ENCODE measurements around the gene STON2.

- TF ChIP-seq ZFP30 (CRISPR knock-in tag; IDR thresholded peaks at IDR 0.05) (no peak), ARNTL (CRISPR knock-in tag; IDR thresholded peaks at IDR 0.05; ENCODE audit: borderline replicate concordance, low read depth) (no peak), TCF4 (CRISPR knock-in tag; IDR thresholded peaks at IDR 0.05; ENCODE audit: borderline replicate concordance) (no peak), TOX (CRISPR knock-in tag; IDR thresholded peaks at IDR 0.05; ENCODE audit: borderline replicate concordance) (no peak), ZFP3 (CRISPR knock-in tag; IDR thresholded peaks at IDR 0.05) (no peak)
Measured at GRCh38 chr14:81449576-81449975, 49.5 kb upstream of the STON2 start.

Measured in SK-N-SH treated with all-trans-retinoic acid at 6 μM for 48 hours (cell line).